ENCODE data around the gene LIPM. TPM values are rescaled to one million over a fixed set of nuclear protein-coding genes. Genes with fewer than 3 reads are reported as not detected.

Gene LIPM
- total and polyA plus RNA-seq, 4 donors, result not detected

DNA sequence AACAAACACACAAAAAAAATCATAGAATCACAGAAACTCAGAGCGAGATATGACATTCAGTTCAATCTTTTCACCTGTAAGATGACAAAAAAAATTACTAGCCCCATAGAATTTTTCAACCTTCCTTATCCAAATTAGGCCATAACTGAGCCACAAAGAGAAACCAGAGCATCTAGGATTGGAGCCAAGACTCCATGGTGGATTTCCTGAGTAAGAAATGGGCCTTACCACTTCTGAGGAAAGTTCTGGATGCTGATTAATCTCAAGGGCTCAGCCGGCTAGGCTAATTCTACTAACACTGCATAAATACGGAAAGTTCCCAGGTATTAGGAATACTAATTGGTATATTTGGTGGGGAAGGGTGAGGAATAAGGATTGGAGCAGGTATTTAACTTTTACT, 16.8 kb downstream of the LIPM start:
- DNase-seq (no peak), ATAC-seq (ENCODE audit: insufficient read depth, low FRiP score) (no peak)
- H3K27ac ChIP-seq (ENCODE audit: low read depth in 1 of 2, low read length in 1 of 2), result no peak overlapping the region
- H3K4me1 ChIP-seq (ENCODE audit: control insufficient read depth in 5 of 5, insufficient read depth in 5 of 5, low read length in 5 of 5), result peaks cover 0 to 10% (median 0%) of the 10 kb centered on the region in 5 donors
- H3K36me3 ChIP-seq (ENCODE audit: control insufficient read depth in 4 of 4, insufficient read depth in 4 of 4, low read length in 4 of 4), result no peaks in the 10 kb centered on the region
- no peaks in the 10 kb centered on the region for H3K27me3 ChIP-seq (ENCODE audit: control insufficient read depth in 3 of 3, insufficient read depth in 3 of 3, low read length in 2 of 3)
- TF ChIP-seq, protein P1, sequence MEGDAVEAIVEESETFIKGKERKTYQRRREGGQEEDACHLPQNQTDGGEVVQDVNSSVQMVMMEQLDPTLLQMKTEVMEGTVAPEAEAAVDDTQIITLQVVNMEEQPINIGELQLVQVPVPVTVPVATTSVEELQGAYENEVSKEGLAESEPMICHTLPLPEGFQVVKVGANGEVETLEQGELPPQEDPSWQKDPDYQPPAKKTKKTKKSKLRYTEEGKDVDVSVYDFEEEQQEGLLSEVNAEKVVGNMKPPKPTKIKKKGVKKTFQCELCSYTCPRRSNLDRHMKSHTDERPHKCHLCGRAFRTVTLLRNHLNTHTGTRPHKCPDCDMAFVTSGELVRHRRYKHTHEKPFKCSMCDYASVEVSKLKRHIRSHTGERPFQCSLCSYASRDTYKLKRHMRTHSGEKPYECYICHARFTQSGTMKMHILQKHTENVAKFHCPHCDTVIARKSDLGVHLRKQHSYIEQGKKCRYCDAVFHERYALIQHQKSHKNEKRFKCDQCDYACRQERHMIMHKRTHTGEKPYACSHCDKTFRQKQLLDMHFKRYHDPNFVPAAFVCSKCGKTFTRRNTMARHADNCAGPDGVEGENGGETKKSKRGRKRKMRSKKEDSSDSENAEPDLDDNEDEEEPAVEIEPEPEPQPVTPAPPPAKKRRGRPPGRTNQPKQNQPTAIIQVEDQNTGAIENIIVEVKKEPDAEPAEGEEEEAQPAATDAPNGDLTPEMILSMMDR (IDR thresholded peaks at IDR 0.05; ENCODE audit: control extremely low read depth, extremely low read depth), result no peak
- H3K9ac ChIP-seq (ENCODE audit: insufficient read depth in 1 of 2, low read length in 2 of 2), result no peak overlapping the region
- no peaks in the 10 kb centered on the region for H3K9me3 ChIP-seq (ENCODE audit: control insufficient read depth in 4 of 4, insufficient read depth in 3 of 4, low read length in 3 of 4)
- WGBS, 2 donors, result 88 to 92% methylated on average over 3 of the region's 3 CpGs
- no peak overlapping the region for H3K4me3 ChIP-seq

DNA sequence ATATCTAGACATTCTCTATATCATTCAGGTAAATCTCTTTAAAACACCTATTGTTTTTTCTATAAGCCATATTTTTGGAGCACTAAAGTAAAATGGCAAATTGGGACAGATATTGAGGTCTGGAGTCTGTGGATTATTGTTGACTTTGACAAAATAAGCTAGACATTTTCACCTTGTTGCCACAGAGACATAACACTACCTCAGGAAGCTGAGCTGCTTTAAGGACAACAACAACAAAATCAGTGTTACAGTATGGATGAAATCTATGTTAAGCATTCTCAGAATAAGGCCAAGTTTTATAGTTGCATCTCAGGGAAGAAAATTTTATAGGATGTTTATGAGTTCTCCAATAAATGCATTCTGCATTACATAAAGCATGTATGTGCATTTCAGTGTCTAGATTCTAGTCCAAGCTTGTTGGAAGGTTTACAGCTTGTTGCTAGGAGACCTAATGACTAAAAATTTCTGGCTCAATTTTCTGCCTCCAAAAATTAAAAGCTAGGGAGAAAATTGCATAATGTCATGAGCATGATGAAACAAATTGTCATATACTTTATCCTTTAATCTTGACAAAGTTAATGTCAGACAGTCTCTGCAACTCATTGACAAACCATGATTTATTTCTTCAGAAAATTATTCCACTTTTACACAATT, 18.3 kb downstream of the LIPM start:
- H3K27ac ChIP-seq (ENCODE audit: low read depth in 1 of 2, low read length in 1 of 2), result no peak overlapping the region
- no peaks in the 10 kb centered on the region for H3K36me3 ChIP-seq (ENCODE audit: control insufficient read depth in 4 of 4, insufficient read depth in 4 of 4, low read length in 4 of 4)
- H3K9me3 ChIP-seq (ENCODE audit: control insufficient read depth in 4 of 4, insufficient read depth in 3 of 4, low read length in 3 of 4), result no peaks in the 10 kb centered on the region
- ATAC-seq (ENCODE audit: insufficient read depth, low FRiP score), result no peak
- H3K4me1 ChIP-seq (ENCODE audit: control insufficient read depth in 5 of 5, insufficient read depth in 5 of 5, low read length in 5 of 5), result peaks cover 0 to 10% (median 0%) of the 10 kb centered on the region in 5 donors
- no peaks in the 10 kb centered on the region for H3K27me3 ChIP-seq (ENCODE audit: control insufficient read depth in 3 of 3, insufficient read depth in 3 of 3, low read length in 2 of 3)
- no peak overlapping the region for H3K4me3 ChIP-seq
- TF ChIP-seq, protein P1 (IDR thresholded peaks at IDR 0.05; ENCODE audit: control extremely low read depth, extremely low read depth), result no peak
- H3K9ac ChIP-seq (ENCODE audit: insufficient read depth in 1 of 2, low read length in 2 of 2), result no peak overlapping the region
- DNase-seq, result peak in 2 of 3 donors; percentile 97

DNA sequence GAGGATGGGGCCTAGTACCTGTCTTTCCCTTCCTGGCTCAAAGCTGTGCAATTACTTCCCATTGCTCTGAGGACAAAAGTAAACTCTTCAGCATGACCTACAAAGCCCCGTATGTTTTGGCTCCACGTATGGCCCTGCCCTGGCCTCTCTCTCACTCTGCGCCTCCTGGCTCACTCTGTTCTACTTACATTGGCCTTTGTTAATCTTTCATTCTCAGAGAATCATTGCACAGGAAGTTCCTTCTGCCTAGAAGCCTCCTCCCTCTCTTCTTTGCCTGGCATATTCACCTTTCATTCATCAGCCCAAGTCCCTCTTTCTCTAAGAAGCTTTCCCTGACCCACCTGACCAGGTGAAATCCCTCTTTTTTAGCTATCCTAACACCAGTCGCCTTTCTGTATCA, 23.9 kb downstream of the LIPM start:
- no peaks in the 10 kb centered on the region for H3K36me3 ChIP-seq (ENCODE audit: control insufficient read depth in 4 of 4, insufficient read depth in 4 of 4, low read length in 4 of 4)
- ATAC-seq (ENCODE audit: insufficient read depth, low FRiP score), result no peak

More for the DNA sequence above, 23.9 kb downstream of the LIPM start:
- no peaks in the 10 kb centered on the region for H3K27me3 ChIP-seq (ENCODE audit: control insufficient read depth in 3 of 3, insufficient read depth in 3 of 3, low read length in 2 of 3)
- no peak overlapping the region for H3K9ac ChIP-seq (ENCODE audit: insufficient read depth in 1 of 2, low read length in 2 of 2)
- TF ChIP-seq, protein P1 (IDR thresholded peaks at IDR 0.05; ENCODE audit: control extremely low read depth, extremely low read depth), result no peak
- H3K9me3 ChIP-seq (ENCODE audit: control insufficient read depth in 4 of 4, insufficient read depth in 3 of 4, low read length in 3 of 4), result no peaks in the 10 kb centered on the region
- peaks cover 0 to 4% (median 0%) of the 10 kb centered on the region in 5 donors for H3K4me1 ChIP-seq (ENCODE audit: control insufficient read depth in 5 of 5, insufficient read depth in 5 of 5, low read length in 5 of 5)
- WGBS, 2 donors, result 76 to 89% methylated on average over 4 of the region's 4 CpGs
- no peak overlapping the region for H3K27ac ChIP-seq (ENCODE audit: low read depth in 1 of 2, low read length in 1 of 2)
- no peak for DNase-seq
- H3K4me3 ChIP-seq, result no peak overlapping the region
